Smooth muscle cell (in vitro differentiated cells): ENCODE data around the gene TPRG1. TPM values are rescaled to one million over a fixed set of nuclear protein-coding genes. Genes with fewer than 3 reads are reported as not detected.
"Not testable (repeated sequence)": the region's sequence is repeated elsewhere in the genome, so short reads cannot be mapped to it uniquely, and the experiment has no call there.

Experiments used
- DNase-seq: peaks from one replicate; lab custom pipeline; 2025; ENCODE audit not compliant: unreplicated experiment; lab: John Stamatoyannopoulos, UW
- H2AFZ ChIP-seq: fragments of 200-600 bp; sonication (generic); 2 replicates; pipeline ENCODE4 v1.6.0; 2016; ENCODE audit warnings: antibody characterized with exemption, low read depth, mild to moderate bottlenecking
- H3F3A ChIP-seq: fragments of 200-600 bp; sonication (generic); 2 replicates; pipeline ENCODE4 v1.6.0; 2017; ENCODE audit warnings: antibody characterized with exemption, low read depth
- H3K27ac ChIP-seq: fragments of 200-600 bp; sonication (generic); 2 replicates; pipeline ENCODE4 v1.5.1; 2016; ENCODE audit warnings: low read depth, mild to moderate bottlenecking
- H3K27me3 ChIP-seq: fragments of 200-600 bp; sonication (generic); 2 replicates; pipeline ENCODE4 v1.6.1; 2016; ENCODE audit warnings: low read depth, mild to moderate bottlenecking
- H3K36me3 ChIP-seq: fragments of 200-600 bp; sonication (generic); 2 replicates; pipeline ENCODE4 v1.5.1; 2016; ENCODE audit warnings: low read depth
- H3K4me1 ChIP-seq: fragments of 200-600 bp; sonication (generic); 2 replicates; pipeline ENCODE4 v1.5.1; 2016; ENCODE audit warnings: low read depth
- H3K4me2 ChIP-seq: fragments of 200-600 bp; sonication (generic); 2 replicates; pipeline ENCODE4 v1.6.0; 2016; ENCODE audit warnings: mild to moderate bottlenecking
- H3K4me3 ChIP-seq: fragments of 200-600 bp; sonication (generic); 2 replicates; pipeline ENCODE4 v1.5.1; 2016; ENCODE audit warnings: mild to moderate bottlenecking
- H3K79me2 ChIP-seq: fragments of 200-600 bp; sonication (generic); 2 replicates; pipeline ENCODE4 v1.6.0; 2016; ENCODE audit warnings: low read depth, mild to moderate bottlenecking
- H3K9ac ChIP-seq: fragments of 200-600 bp; sonication (generic); 2 replicates; pipeline ENCODE4 v1.6.0; 2016; ENCODE audit warnings: low read depth
- H3K9me3 ChIP-seq: fragments of 200-600 bp; sonication (generic); replicated peaks from 2 replicates; pipeline ENCODE4 v1.5.1; 2016; ENCODE audit warnings: low read depth
- H4K20me1 ChIP-seq: fragments of 200-600 bp; sonication (generic); 2 replicates; pipeline ENCODE4 v1.6.0; 2016; ENCODE audit warnings: low read depth
- WGBS: methylation state at CpG from one replicate; pipeline ENCODE4 v1.1.7; 2016; ENCODE audit warnings: low lambda C conversion rate; 5-methylcytosine and 5-hydroxymethylcytosine counted together
- polyA plus RNA-seq: library from polyadenylated mRNA; unstranded; fragments of >200 nt; fragmentation: Nextera tagmentation; extraction: Ambion mirVana; gene quantifications from 2 replicates; pipeline ENCODE4 v1.2.1, GENCODE V29; 2016
- total RNA-seq: library from RNA; depleted of rRNA; stranded (reverse); fragments of >200 nt; gene quantifications from 2 replicates; pipeline ENCODE4 v1.2.3, GENCODE V29; 2014
- TF ChIP-seq, protein P1 (sequence below): fragments of 200-600 bp; sonication (generic); IDR thresholded peaks from 2 replicates; pipeline ENCODE4 v1.5.1; 2017; ENCODE audit warnings: borderline replicate concordance, mild to moderate bottlenecking, antibody characterized with exemption; ENCODE audit not compliant: insufficient read depth, poor library complexity, severe bottlenecking

The TPRG1 gene
- total and polyA plus RNA-seq, 2 experiments from 2014 or later = 0.65 to 3.2 TPM

GRCh38 chr3:189322339-189322738, 150.6 kb downstream of the TPRG1 start:
- Histone ChIP-seq H3K9ac (no peak overlapping the region), H2AFZ (no peak overlapping the region), H3K27ac (no peak overlapping the region), H4K20me1 (no peaks in the 10 kb centered on the region), H3K4me3 (no peak overlapping the region), H3K27me3 (no peaks in the 10 kb centered on the region), H3K79me2 (no peaks in the 10 kb centered on the region), H3F3A (peaks cover 10% of the 10 kb centered on the region), H3K4me2 (no peak overlapping the region), H3K9me3 (no peaks in the 10 kb centered on the region), H3K36me3 (no peaks in the 10 kb centered on the region), H3K4me1 (peaks cover 11% of the 10 kb centered on the region)
- DNase-seq = no peak
- TF ChIP-seq, protein P1, sequence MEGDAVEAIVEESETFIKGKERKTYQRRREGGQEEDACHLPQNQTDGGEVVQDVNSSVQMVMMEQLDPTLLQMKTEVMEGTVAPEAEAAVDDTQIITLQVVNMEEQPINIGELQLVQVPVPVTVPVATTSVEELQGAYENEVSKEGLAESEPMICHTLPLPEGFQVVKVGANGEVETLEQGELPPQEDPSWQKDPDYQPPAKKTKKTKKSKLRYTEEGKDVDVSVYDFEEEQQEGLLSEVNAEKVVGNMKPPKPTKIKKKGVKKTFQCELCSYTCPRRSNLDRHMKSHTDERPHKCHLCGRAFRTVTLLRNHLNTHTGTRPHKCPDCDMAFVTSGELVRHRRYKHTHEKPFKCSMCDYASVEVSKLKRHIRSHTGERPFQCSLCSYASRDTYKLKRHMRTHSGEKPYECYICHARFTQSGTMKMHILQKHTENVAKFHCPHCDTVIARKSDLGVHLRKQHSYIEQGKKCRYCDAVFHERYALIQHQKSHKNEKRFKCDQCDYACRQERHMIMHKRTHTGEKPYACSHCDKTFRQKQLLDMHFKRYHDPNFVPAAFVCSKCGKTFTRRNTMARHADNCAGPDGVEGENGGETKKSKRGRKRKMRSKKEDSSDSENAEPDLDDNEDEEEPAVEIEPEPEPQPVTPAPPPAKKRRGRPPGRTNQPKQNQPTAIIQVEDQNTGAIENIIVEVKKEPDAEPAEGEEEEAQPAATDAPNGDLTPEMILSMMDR = no peak
- WGBS = 93% methylated on average over 4 of the region's 4 CpGs

GRCh38 chr3:189324538-189325138, 152.9 kb downstream of the TPRG1 start:
- H3K36me3 ChIP-seq = no peaks in the 10 kb centered on the region
- no peaks in the 10 kb centered on the region for H3K27me3 ChIP-seq
- H3K79me2 ChIP-seq = no peaks in the 10 kb centered on the region
- TF ChIP-seq, protein P1 = no peak
- H3K4me1 ChIP-seq = peaks cover 11% of the 10 kb centered on the region
- H3K9me3 ChIP-seq = no peaks in the 10 kb centered on the region
- no peak overlapping the region for H3K9ac ChIP-seq
- WGBS = 26% methylated on average over 5 of the region's 5 CpGs
- H4K20me1 ChIP-seq = no peaks in the 10 kb centered on the region
- H2AFZ ChIP-seq = no peak overlapping the region
- no peak for DNase-seq
- peak overlapping the region; percentile 77 for H3K27ac ChIP-seq
- peaks cover 10% of the 10 kb centered on the region for H3F3A ChIP-seq
- H3K4me3 ChIP-seq = no peak overlapping the region
- peak overlapping the region; percentile 55 for H3K4me2 ChIP-seq

GRCh38 chr3:189325454-189325853, 153.7 kb downstream of the TPRG1 start:
- Histone ChIP-seq H3K4me1 (peaks cover 11% of the 10 kb centered on the region), H3K27me3 (no peaks in the 10 kb centered on the region), H3K4me2 (peak overlapping the region; percentile 55), H3K27ac (peak overlapping the region; percentile 77), H3K9ac (no peak overlapping the region), H3K4me3 (no peak overlapping the region), H3K79me2 (no peaks in the 10 kb centered on the region), H2AFZ (no peak overlapping the region), H3K9me3 (no peaks in the 10 kb centered on the region), H3F3A (peaks cover 10% of the 10 kb centered on the region), H3K36me3 (no peaks in the 10 kb centered on the region), H4K20me1 (no peaks in the 10 kb centered on the region)
- no peak for DNase-seq
- TF ChIP-seq, protein P1 = no peak
- 33% methylated on average over 3 of the region's 3 CpGs for WGBS

DNA sequence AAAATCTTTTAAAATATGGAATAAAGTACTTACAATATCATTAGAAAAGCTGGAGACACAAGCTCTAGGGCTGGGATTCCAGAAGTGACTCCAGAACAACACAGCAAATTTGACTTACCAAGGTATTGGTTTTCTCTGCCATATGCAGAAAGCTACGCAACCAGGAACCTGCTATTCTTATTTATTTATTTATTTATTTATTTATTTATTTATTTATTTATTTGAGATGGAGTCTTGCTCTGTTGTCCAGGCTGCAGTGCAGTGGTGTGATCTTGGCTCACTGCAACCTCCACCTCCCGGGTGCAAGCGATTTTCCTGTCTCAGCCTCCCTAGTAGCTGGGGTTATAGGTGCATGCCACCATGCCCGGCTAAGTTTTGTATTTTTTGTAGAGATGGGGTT, 157.9 kb downstream of the TPRG1 start:
- H3K4me1 ChIP-seq, H3K27ac ChIP-seq, H3K79me2 ChIP-seq, H3K9me3 ChIP-seq, DNase-seq, H3K4me3 ChIP-seq, H2AFZ ChIP-seq, H3K27me3 ChIP-seq, H3K36me3 ChIP-seq, H3K9ac ChIP-seq, H3F3A ChIP-seq, H4K20me1 ChIP-seq, H3K4me2 ChIP-seq: not testable (repeated sequence)
- WGBS = 97% methylated on average over 4 of the region's 4 CpGs
